Spleen (tissue), 11 donors: ENCODE data around the gene CST3. TPM values are rescaled to one million over a fixed set of nuclear protein-coding genes. Genes with fewer than 3 reads are reported as not detected.

Source experiments
- DNase-seq: peaks from one replicate; pipeline ENCODE4 v3.0.0-alpha.2; 2020
- H3K27ac ChIP-seq, 8 donors: fragments of 200-600 bp; sonication (generic) in 7 of 8; 1 replicate in 4 of 8; 2 replicates in 4 of 8; pipeline versions ENCODE4 v1.5.0 to v1.8.0; 2016 to 2021; ENCODE audit warnings: inconsistent platforms in 4 of 8, mild to moderate bottlenecking in 4 of 8, moderate library complexity in 1 of 8
- H3K27me3 ChIP-seq, 7 donors: fragments of 200-600 bp; sonication (generic) in 6 of 7; replicated peaks in 1 of 7; 1 replicate in 4 of 7; 2 replicates in 3 of 7; pipeline versions ENCODE4 v1.5.0 to v1.8.0; 2016 to 2021; ENCODE audit warnings: inconsistent platforms in 3 of 7, mild to moderate bottlenecking in 1 of 7
- H3K36me3 ChIP-seq, 6 donors: fragments of 200-600 bp; sonication (generic) in 5 of 6; 1 replicate in 4 of 6; 2 replicates in 2 of 6; pipeline versions ENCODE4 v1.5.0 to v1.8.0; 2016 to 2021; ENCODE audit warnings: inconsistent platforms in 2 of 6
- H3K4me1 ChIP-seq, 6 donors: fragments of 200-600 bp; sonication (generic) in 5 of 6; 1 replicate in 3 of 6; 2 replicates in 3 of 6; pipeline versions ENCODE4 v1.5.0 to v1.8.0; 2016 to 2021; ENCODE audit warnings: inconsistent platforms in 3 of 6
- H3K4me3 ChIP-seq, 8 donors: fragments of 200-600 bp; sonication (generic) in 7 of 8; 1 replicate in 4 of 8; 2 replicates in 4 of 8; pipeline versions ENCODE4 v1.5.0 to v1.8.0; 2016 to 2021; ENCODE audit warnings: inconsistent platforms in 4 of 8, mild to moderate bottlenecking in 4 of 8, moderate library complexity in 2 of 8
- H3K9me3 ChIP-seq, 8 donors: fragments of 200-600 bp; sonication (generic) in 7 of 8; 1 replicate in 4 of 8; 2 replicates in 4 of 8; pipeline versions ENCODE4 v1.5.0 to v1.8.0; 2016 to 2021; ENCODE audit warnings: inconsistent platforms in 4 of 8
- POLR2A ChIP-seq, 3 donors: fragments of 450-650 bp; IDR thresholded peaks; one replicate each; pipeline ENCODE4 v1.5.1; 2017; ENCODE audit warnings: antibody characterized with exemption in 3 of 3, mild to moderate bottlenecking in 1 of 3
- POLR2AphosphoS5 ChIP-seq, 3 donors: sonication (generic); formaldehyde crosslinking; IDR thresholded peaks; one replicate each; pipeline ENCODE4 v1.5.1; 2017; ENCODE audit warnings: antibody characterized with exemption in 3 of 3
- WGBS, 5 donors: extraction: QIAGEN DNeasy Blood & Tissue Kit in 3 of 5; methylation state at CpG; one replicate each; pipeline versions ENCODE4 v1.1.5 to v1.1.7; 2013 to 2018; 5-methylcytosine and 5-hydroxymethylcytosine counted together
- intact Hi-C: fragments of 100-400 bp; cut with DNase I; formaldehyde crosslinking; loops from one replicate; pipeline ENCODE4 v1.15.0; 2023; ENCODE audit warnings: low total_unique reads
- polyA plus RNA-seq, 3 donors: library from polyadenylated mRNA; stranded (reverse); fragments of 200-250 nt; gene quantifications; one replicate each; pipeline ENCODE4 v1.2.1, GENCODE V29; 2013
- total RNA-seq, 7 donors: library from RNA; depleted of rRNA in 3 of 7; stranded (reverse); fragments of >200 nt in 3 of 7; fragmentation: NEBNext Ultra II Directional in 4 of 7; extraction: Animal tissue kit (Norgen Biotek cat#: 25700) in 4 of 7; gene quantifications; one replicate each; pipeline versions ENCODE4 v1.1.0 to v1.2.1, GENCODE V29; 2016 to 2021
- TF ChIP-seq, protein P1 (sequence below), 11 experiments: fragments of 200-600 bp in 7 of 11; fragments of 450-650 bp in 4 of 11; sonication (generic) in 4 of 11; IDR thresholded peaks in 8 of 11; conservative IDR thresholded peaks in 3 of 11; 1 replicate in 7 of 11; 2 replicates in 4 of 11; pipeline versions ENCODE4 v1.4.0 to v1.8.0; 2016 to 2021; ENCODE audit warnings: antibody characterized with exemption in 11 of 11, inconsistent platforms in 4 of 11, mild to moderate bottlenecking in 1 of 11
- donor health status: healthy with polysubstance abuse.
- donor health status: DM: no; HTN: no; CAD: no; lungs with moderate emphysema.
- donor health status: DM: no; HTN: no; CAD: no.
- donor health status: Bipolar disorder and iron deficiency.
- donor health status: healthy.
- donor health status: DM: no; HTN: no; CAD: no.
- donor health status: DM: yes; HTN: yes; CAD: no.

Gene CST3
- total and polyA plus RNA-seq, 10 donors = 199 to 1,082 (median 595) TPM

GRCh38 chr20:23658989-23659609, 21.3 kb upstream of the CST3 start:
- Histone ChIP-seq H3K36me3 (no peaks in the 10 kb centered on the region), H3K4me1 (peaks cover 7 to 28% (median 15%) of the 10 kb centered on the region in 6 donors), H3K27me3 (peaks cover 0 to 6% (median 0%) of the 10 kb centered on the region in 7 donors), H3K9me3 (no peaks in the 10 kb centered on the region), H3K27ac (no peak overlapping the region), H3K4me3 (no peak overlapping the region)
- WGBS, 5 donors = 86 to 97% (median 93%) methylated on average over 8 of the region's 8 CpGs
- no peak for DNase-seq
- TF ChIP-seq POLR2A (IDR thresholded peaks at IDR 0.05) (no peak), POLR2AphosphoS5 (IDR thresholded peaks at IDR 0.05) (no peak)
- TF ChIP-seq, protein P1, sequence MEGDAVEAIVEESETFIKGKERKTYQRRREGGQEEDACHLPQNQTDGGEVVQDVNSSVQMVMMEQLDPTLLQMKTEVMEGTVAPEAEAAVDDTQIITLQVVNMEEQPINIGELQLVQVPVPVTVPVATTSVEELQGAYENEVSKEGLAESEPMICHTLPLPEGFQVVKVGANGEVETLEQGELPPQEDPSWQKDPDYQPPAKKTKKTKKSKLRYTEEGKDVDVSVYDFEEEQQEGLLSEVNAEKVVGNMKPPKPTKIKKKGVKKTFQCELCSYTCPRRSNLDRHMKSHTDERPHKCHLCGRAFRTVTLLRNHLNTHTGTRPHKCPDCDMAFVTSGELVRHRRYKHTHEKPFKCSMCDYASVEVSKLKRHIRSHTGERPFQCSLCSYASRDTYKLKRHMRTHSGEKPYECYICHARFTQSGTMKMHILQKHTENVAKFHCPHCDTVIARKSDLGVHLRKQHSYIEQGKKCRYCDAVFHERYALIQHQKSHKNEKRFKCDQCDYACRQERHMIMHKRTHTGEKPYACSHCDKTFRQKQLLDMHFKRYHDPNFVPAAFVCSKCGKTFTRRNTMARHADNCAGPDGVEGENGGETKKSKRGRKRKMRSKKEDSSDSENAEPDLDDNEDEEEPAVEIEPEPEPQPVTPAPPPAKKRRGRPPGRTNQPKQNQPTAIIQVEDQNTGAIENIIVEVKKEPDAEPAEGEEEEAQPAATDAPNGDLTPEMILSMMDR (IDR thresholded peaks at IDR 0.05 in 8 of 11, conservative IDR thresholded peaks at IDR 0.05 in 3 of 11) = no peak
- intact Hi-C loops = no loop called here

GRCh38 chr20:23658336-23658735, 20.6 kb upstream of the CST3 start:
- H3K9me3 ChIP-seq = no peaks in the 10 kb centered on the region
- H3K4me1 ChIP-seq = peaks cover 7 to 35% (median 15%) of the 10 kb centered on the region in 6 donors
- H3K27ac ChIP-seq = no peak overlapping the region
- intact Hi-C loops = no loop called here
- WGBS, 5 donors = 64 to 87% (median 78%) methylated on average over 2 of the region's 2 CpGs
- no peak overlapping the region for H3K4me3 ChIP-seq
- H3K27me3 ChIP-seq = peaks cover 0 to 6% (median 0%) of the 10 kb centered on the region in 7 donors
- TF ChIP-seq POLR2AphosphoS5 (IDR thresholded peaks at IDR 0.05) = no peak
- TF ChIP-seq, protein P1 (IDR thresholded peaks at IDR 0.05 in 8 of 11, conservative IDR thresholded peaks at IDR 0.05 in 3 of 11) = no peak
- no peaks in the 10 kb centered on the region for H3K36me3 ChIP-seq
- DNase-seq = no peak

- peaks cover 7 to 35% (median 15%) of the 10 kb centered on the region in 6 donors for H3K4me1 ChIP-seq
- no peak for TF ChIP-seq POLR2A (IDR thresholded peaks at IDR 0.05)
- TF ChIP-seq, protein P1 (IDR thresholded peaks at IDR 0.05 in 8 of 11, conservative IDR thresholded peaks at IDR 0.05 in 3 of 11) = no peak
- no peak for TF ChIP-seq POLR2AphosphoS5 (IDR thresholded peaks at IDR 0.05)
- peaks cover 0 to 6% (median 0%) of the 10 kb centered on the region in 7 donors for H3K27me3 ChIP-seq
- 75 to 80% (median 79%) methylated on average over 8 of the region's 8 CpGs for WGBS, 5 donors
- intact Hi-C loops = no loop called here
- H3K36me3 ChIP-seq = no peaks in the 10 kb centered on the region
- no peaks in the 10 kb centered on the region for H3K9me3 ChIP-seq
- no peak overlapping the region for H3K4me3 ChIP-seq
- no peak for DNase-seq
- H3K27ac ChIP-seq = no peak overlapping the region
Measured at GRCh38 chr20:23657202-23657601, 19.4 kb upstream of the CST3 start.

GRCh38 chr20:23656372-23656771, 18.6 kb upstream of the CST3 start:
- peak overlapping the region in 3 of 8 donors; percentile 5 to 39 (median 10) for H3K4me3 ChIP-seq
- intact Hi-C loops = no loop called here

More at GRCh38 chr20:23656372-23656771, 18.6 kb upstream of the CST3 start:
- Histone ChIP-seq H3K27ac (peak overlapping the region; percentile 9 to 84 (median 52)), H3K4me1 (peaks cover 7 to 35% (median 15%) of the 10 kb centered on the region in 6 donors), H3K27me3 (peaks cover 0 to 6% (median 0%) of the 10 kb centered on the region in 7 donors), H3K9me3 (no peaks in the 10 kb centered on the region), H3K36me3 (no peaks in the 10 kb centered on the region)
- TF ChIP-seq POLR2A (IDR thresholded peaks at IDR 0.05) = no peak
- TF ChIP-seq POLR2AphosphoS5 (IDR thresholded peaks at IDR 0.05) = no peak
- TF ChIP-seq, protein P1 (IDR thresholded peaks at IDR 0.05 in 8 of 11, conservative IDR thresholded peaks at IDR 0.05 in 3 of 11) = no peak
- 48 to 71% (median 64%) methylated on average over 10 of the region's 10 CpGs for WGBS, 5 donors
- no peak for DNase-seq
